ENCODE measurements around the gene SYT1.

GRCh38 chr12:79301181-79301580, 436.6 kb downstream of the SYT1 start:
- TF ChIP-seq ZNF8 (CRISPR knock-in tag; IDR thresholded peaks at IDR 0.05), result no peak
- TF ChIP-seq RARB (CRISPR knock-in tag; IDR thresholded peaks at IDR 0.05), result no peak
- TF ChIP-seq BACH2 (CRISPR knock-in tag; IDR thresholded peaks at IDR 0.05; ENCODE audit: borderline replicate concordance), result no peak

Measured in SK-N-SH treated with all-trans-retinoic acid at 6 μM for 48 hours (cell line).